GM12864 (cell line): ENCODE measurements around the gene WNT9B.

Source experiments
- DNase-seq: peaks from one replicate; pipeline ENCODE4 v3.0.0-alpha.2; 2011; ENCODE audit warnings: low read depth
- H3K4me3 ChIP-seq: 2 replicates; pipeline ENCODE4 v1.5.1; 2011; ENCODE audit warnings: mild to moderate bottlenecking, low read depth, low read length, control low read depth
- TF ChIP-seq, protein P1 (sequence below): IDR thresholded peaks from 2 replicates; pipeline ENCODE4 v1.5.1; 2011; ENCODE audit warnings: low read depth, mild to moderate bottlenecking, moderate library complexity, low read length, control low read depth, inconsistent platforms; ENCODE audit errors: missing control alignments

WNT9B gene

DNA sequence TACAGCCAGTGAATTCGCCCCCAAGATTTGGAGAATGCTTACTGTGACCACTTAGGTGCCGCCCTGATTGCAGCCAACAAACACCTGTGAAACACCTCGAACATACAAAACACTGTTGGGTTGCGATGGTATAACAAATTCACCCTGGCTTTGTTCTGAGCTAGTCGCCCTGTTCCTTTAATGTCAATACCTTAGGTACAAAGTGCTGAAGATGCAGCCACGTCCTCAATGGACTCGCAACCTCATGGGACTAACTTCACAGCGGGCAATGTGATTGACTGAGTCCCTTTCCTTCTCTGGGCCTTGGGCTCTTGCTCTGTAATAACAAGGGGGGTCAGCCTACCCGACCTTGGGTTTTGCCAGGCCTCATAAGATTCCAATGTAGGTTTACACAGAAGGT is 42.6 kb downstream of the WNT9B start:
- DNase-seq: no peak
- TF ChIP-seq, protein P1, sequence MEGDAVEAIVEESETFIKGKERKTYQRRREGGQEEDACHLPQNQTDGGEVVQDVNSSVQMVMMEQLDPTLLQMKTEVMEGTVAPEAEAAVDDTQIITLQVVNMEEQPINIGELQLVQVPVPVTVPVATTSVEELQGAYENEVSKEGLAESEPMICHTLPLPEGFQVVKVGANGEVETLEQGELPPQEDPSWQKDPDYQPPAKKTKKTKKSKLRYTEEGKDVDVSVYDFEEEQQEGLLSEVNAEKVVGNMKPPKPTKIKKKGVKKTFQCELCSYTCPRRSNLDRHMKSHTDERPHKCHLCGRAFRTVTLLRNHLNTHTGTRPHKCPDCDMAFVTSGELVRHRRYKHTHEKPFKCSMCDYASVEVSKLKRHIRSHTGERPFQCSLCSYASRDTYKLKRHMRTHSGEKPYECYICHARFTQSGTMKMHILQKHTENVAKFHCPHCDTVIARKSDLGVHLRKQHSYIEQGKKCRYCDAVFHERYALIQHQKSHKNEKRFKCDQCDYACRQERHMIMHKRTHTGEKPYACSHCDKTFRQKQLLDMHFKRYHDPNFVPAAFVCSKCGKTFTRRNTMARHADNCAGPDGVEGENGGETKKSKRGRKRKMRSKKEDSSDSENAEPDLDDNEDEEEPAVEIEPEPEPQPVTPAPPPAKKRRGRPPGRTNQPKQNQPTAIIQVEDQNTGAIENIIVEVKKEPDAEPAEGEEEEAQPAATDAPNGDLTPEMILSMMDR: no peak

DNA sequence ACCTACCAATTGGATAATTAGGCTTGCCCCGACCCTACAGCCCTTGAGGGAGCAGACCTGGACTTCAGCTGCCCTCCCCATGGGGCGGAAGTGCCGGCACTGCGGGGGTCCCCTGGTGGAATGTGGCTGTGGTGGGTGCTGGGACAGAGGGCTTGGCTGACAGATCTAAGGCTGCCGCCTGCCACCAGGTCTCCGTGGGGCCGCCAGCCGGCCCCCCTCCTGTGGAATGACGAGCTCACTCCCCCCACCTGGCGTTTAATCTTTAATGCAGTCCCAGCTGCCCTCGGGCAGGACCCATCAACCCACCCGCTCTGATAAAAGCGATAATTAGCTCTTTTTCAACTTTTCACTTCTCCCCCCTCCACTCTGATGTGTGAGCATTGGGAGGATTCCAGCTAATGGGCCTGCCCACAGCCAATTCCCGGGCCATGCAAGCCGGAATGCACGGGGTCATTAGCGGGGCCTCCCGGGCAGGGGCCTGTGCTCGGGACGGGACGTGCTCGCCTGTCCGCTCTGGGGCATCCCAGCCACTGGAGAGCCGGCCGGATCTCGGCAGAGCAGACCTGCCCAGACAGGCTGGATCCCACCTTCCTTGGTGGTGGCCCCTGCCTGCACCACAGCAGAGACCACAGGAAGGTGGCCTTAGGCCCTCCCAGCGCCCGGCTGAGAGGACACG is 43.2 kb downstream of the WNT9B start:
- TF ChIP-seq, protein P1: no peak
- H3K4me3 ChIP-seq: no peak overlapping the region
- no peak for DNase-seq

More for the DNA sequence above, 42.6 kb downstream of the WNT9B start:
- H3K4me3 ChIP-seq: no peak overlapping the region

- no peak for DNase-seq
- no peak overlapping the region for H3K4me3 ChIP-seq
- TF ChIP-seq, protein P1: no peak
Measured at GRCh38 chr17:46895171-46895570, 43.8 kb downstream of the WNT9B start.

DNA sequence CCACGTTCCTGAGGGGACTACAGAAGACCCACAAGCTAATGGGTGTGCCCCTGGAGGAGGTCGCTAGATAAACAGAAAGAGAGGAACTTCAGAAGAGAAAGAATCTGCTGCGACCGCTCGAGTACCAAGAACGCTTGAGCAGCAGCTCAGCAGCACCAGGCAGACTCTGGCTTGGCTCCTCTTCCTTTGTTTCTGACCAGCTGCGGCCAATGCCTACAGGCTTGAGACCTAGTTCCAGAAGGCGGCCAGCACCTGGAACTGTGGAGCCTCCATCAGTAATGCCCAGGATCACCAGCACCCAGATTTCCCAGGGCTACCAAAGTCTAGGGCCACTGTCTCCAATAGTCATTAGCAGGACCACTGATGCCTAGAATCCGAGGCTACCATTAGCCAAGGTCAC is 45.6 kb downstream of the WNT9B start:
- H3K4me3 ChIP-seq: no peak overlapping the region
- TF ChIP-seq, protein P1: no peak
- no peak for DNase-seq

- TF ChIP-seq, protein P1: no peak
- DNase-seq: no peak
- H3K4me3 ChIP-seq: no peak overlapping the region
Measured at GRCh38 chr17:46898364-46898763, 47.0 kb downstream of the WNT9B start.

- TF ChIP-seq, protein P1: no peak
- DNase-seq: no peak
- no peak overlapping the region for H3K4me3 ChIP-seq
Measured at GRCh38 chr17:46898860-46899259, 47.5 kb downstream of the WNT9B start.

DNA sequence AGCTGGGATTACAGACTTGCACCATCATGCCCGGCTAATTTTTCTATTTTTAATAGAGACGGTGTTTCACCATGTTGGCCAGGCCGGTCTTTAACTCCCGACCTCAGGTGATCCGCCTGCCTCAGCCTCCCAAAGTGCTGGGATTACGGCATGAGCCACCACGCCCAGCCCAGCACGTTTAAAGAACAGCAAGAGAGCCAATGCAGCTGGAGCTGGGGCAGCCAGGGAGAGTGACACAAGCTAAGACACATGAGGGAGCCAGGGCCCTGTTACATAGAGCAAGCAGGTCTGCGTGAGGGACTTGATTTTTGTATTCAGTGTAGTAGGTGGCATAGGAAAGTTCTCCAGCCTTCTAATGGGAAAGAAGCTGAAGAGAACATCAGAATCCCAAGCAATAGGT is 49.9 kb downstream of the WNT9B start:
- TF ChIP-seq, protein P1: no peak
- no peak for DNase-seq
- H3K4me3 ChIP-seq: no peak overlapping the region
